Astrocyte (in vitro differentiated cells and primary cell): ENCODE results near the gene CYP2R1. TPM values are rescaled to one million over a fixed set of nuclear protein-coding genes. Genes with fewer than 3 reads are reported as not detected.

ENCODE experiments used
- DNase-seq: peaks from one replicate; pipeline ENCODE4 v3.0.0-alpha.2; 2010; ENCODE audit warnings: low read depth
- FAIRE-seq: peaks from 2 replicates; lab custom pipeline; 2011; peaks lifted over from hg19 to GRCh38; lab: Jason Lieb, UNC
- H2AFZ ChIP-seq: 2 replicates; pipeline ENCODE4 v1.6.0; 2012; ENCODE audit warnings: low read depth, low read length, inconsistent platforms
- H3K27ac ChIP-seq: 2 replicates; pipeline ENCODE4 v1.5.1; 2011; ENCODE audit warnings: low read depth, low read length, inconsistent platforms
- H3K27me3 ChIP-seq: 2 replicates; pipeline ENCODE4 v1.6.0; 2011; ENCODE audit warnings: low read length, inconsistent platforms; ENCODE audit not compliant: insufficient read depth
- H3K36me3 ChIP-seq: 2 replicates; pipeline ENCODE4 v1.5.1; 2011; ENCODE audit warnings: low read length, inconsistent platforms; ENCODE audit not compliant: insufficient read depth
- H3K4me1 ChIP-seq: 2 replicates; pipeline ENCODE4 v1.5.1; 2011; ENCODE audit warnings: low read length, inconsistent platforms; ENCODE audit not compliant: insufficient read depth
- H3K4me2 ChIP-seq: 2 replicates; pipeline ENCODE4 v1.6.0; 2012; ENCODE audit warnings: low read length, inconsistent platforms
- H3K4me3 ChIP-seq: 2 replicates; pipeline ENCODE4 v1.5.1; 2011; ENCODE audit warnings: low read depth, mild to moderate bottlenecking, low read length, inconsistent platforms; ENCODE audit not compliant: insufficient read depth
- H3K79me2 ChIP-seq: 2 replicates; pipeline ENCODE4 v1.6.0; 2012; ENCODE audit warnings: mild to moderate bottlenecking, low read length, inconsistent platforms; ENCODE audit not compliant: insufficient read depth
- H3K9ac ChIP-seq: 2 replicates; pipeline ENCODE4 v1.6.0; 2012; ENCODE audit warnings: mild to moderate bottlenecking, low read length, inconsistent platforms
- H3K9me3 ChIP-seq: 2 replicates; pipeline ENCODE4 v1.5.1; 2012; ENCODE audit warnings: low read depth, mild to moderate bottlenecking, low read length, inconsistent platforms; ENCODE audit not compliant: insufficient read depth
- H4K20me1 ChIP-seq: 2 replicates; pipeline ENCODE4 v1.6.0; 2012; ENCODE audit warnings: low read length, inconsistent platforms; ENCODE audit not compliant: insufficient read depth
- H3K27ac Mint-ChIP-seq: one replicate; pipeline ENCODE4 v1.8.0; 2021; ENCODE audit warnings: mild to moderate bottlenecking, mixed read lengths; ENCODE audit not compliant: unreplicated experiment
- H3K27me3 Mint-ChIP-seq: one replicate; pipeline ENCODE4 v1.8.0; 2021; ENCODE audit warnings: low read depth, mixed read lengths; ENCODE audit not compliant: unreplicated experiment
- H3K36me3 Mint-ChIP-seq: one replicate; pipeline ENCODE4 v1.8.0; 2021; ENCODE audit warnings: low read depth, mixed read lengths; ENCODE audit not compliant: unreplicated experiment
- H3K4me1 Mint-ChIP-seq: one replicate; pipeline ENCODE4 v1.8.0; 2021; ENCODE audit warnings: low read depth, mixed read lengths; ENCODE audit not compliant: unreplicated experiment
- H3K4me3 Mint-ChIP-seq: one replicate; pipeline ENCODE4 v1.8.0; 2021; ENCODE audit warnings: mild to moderate bottlenecking, moderate library complexity, mixed read lengths; ENCODE audit not compliant: unreplicated experiment
- H3K9me3 Mint-ChIP-seq: one replicate; pipeline ENCODE4 v1.8.0; 2021; ENCODE audit warnings: mild to moderate bottlenecking, mixed read lengths; ENCODE audit not compliant: unreplicated experiment
- CTCF ChIP-seq: IDR thresholded peaks from 2 replicates; pipeline ENCODE4 v1.5.1; 2011; ENCODE audit warnings: low read depth, mild to moderate bottlenecking, inconsistent platforms, low read length, moderate library complexity; ENCODE audit not compliant: insufficient read depth
- EZH2 ChIP-seq: IDR thresholded peaks from 2 replicates; pipeline ENCODE4 v1.6.1; 2012; ENCODE audit warnings: mild to moderate bottlenecking, low read length, inconsistent platforms; ENCODE audit not compliant: insufficient read depth
- total RNA-seq: library from RNA; stranded (reverse); gene quantifications from 2 replicates; pipeline ENCODE4 v1.2.1, GENCODE V29; 2021

The CYP2R1 gene
- total RNA-seq, 1 donor from 2014 or later: 9.9 TPM

- Mint-ChIP-seq H3K4me1 (no peaks in the 10 kb centered on the region), H3K36me3 (peaks cover 7% of the 10 kb centered on the region), H3K27me3 (no peaks in the 10 kb centered on the region), H3K9me3 (peaks cover 9% of the 10 kb centered on the region), H3K27ac (no peak overlapping the region), H3K4me3 (no peak overlapping the region)
- Histone ChIP-seq H3K79me2 (no peaks in the 10 kb centered on the region), H3K4me2 (no peak overlapping the region), H3K27me3 (no peaks in the 10 kb centered on the region), H2AFZ (no peak overlapping the region), H3K4me3 (no peak overlapping the region), H3K27ac (no peak overlapping the region), H3K4me1 (no peaks in the 10 kb centered on the region), H3K36me3 (no peaks in the 10 kb centered on the region), H3K9ac (no peak overlapping the region), H3K9me3 (no peaks in the 10 kb centered on the region), H4K20me1 (no peaks in the 10 kb centered on the region)
- no peak for FAIRE-seq
- no peak for DNase-seq
- TF ChIP-seq CTCF (no peak), EZH2 (no peak)
These were observed 31.5 kb downstream of the CYP2R1 start for GRCh38 chr11:14860511-14860910.

DNA sequence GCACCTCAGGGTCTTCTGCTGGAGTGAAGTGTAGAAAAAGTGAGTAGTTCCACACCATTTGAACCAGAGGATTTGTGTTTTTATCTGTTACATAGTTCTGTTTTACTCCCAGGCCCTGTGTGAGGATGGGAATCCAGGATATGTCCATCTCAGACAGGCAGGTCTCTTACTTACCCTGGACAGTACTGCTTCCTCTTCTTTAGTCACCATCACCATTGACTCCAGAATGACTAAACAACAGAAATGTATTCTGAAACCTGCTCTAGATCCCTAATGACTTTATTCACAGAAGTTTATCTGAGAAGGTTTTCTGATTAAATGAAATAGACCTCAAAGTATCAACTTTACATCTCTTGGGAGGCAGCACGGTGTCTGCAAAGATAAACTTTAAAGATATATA lies 33.6 kb downstream of the CYP2R1 start:
- Histone ChIP-seq H3K4me2 (no peak overlapping the region), H3K27ac (no peak overlapping the region), H3K36me3 (no peaks in the 10 kb centered on the region), H3K79me2 (no peaks in the 10 kb centered on the region), H2AFZ (no peak overlapping the region), H3K9ac (no peak overlapping the region), H3K9me3 (no peaks in the 10 kb centered on the region), H3K4me3 (no peak overlapping the region), H3K4me1 (no peaks in the 10 kb centered on the region), H4K20me1 (no peaks in the 10 kb centered on the region), H3K27me3 (no peaks in the 10 kb centered on the region)
- Mint-ChIP-seq H3K4me3 (no peak overlapping the region), H3K27me3 (no peaks in the 10 kb centered on the region), H3K4me1 (no peaks in the 10 kb centered on the region), H3K9me3 (peaks cover 3% of the 10 kb centered on the region), H3K27ac (no peak overlapping the region), H3K36me3 (peaks cover 2% of the 10 kb centered on the region)
- DNase-seq: no peak
- FAIRE-seq: no peak
- TF ChIP-seq CTCF (no peak), EZH2 (no peak)

- Histone ChIP-seq H3K36me3 (no peaks in the 10 kb centered on the region), H3K4me2 (no peak overlapping the region), H3K9ac (no peak overlapping the region), H3K79me2 (no peaks in the 10 kb centered on the region), H3K4me3 (no peak overlapping the region), H3K9me3 (no peaks in the 10 kb centered on the region), H2AFZ (no peak overlapping the region), H3K4me1 (no peaks in the 10 kb centered on the region), H4K20me1 (no peaks in the 10 kb centered on the region), H3K27me3 (no peaks in the 10 kb centered on the region), H3K27ac (no peak overlapping the region)
- TF ChIP-seq EZH2 (no peak), CTCF (no peak)
- Mint-ChIP-seq H3K4me1 (no peaks in the 10 kb centered on the region), H3K4me3 (no peak overlapping the region), H3K9me3 (no peaks in the 10 kb centered on the region), H3K36me3 (no peaks in the 10 kb centered on the region), H3K27me3 (no peaks in the 10 kb centered on the region), H3K27ac (no peak overlapping the region)
- DNase-seq (no peak), FAIRE-seq (no peak)
These were observed 34.4 kb downstream of the CYP2R1 start for GRCh38 chr11:14857621-14858020.
